Measurements from ENCODE around the gene ADARB2.

- TF ChIP-seq POLR2AphosphoS5 (IDR thresholded peaks at IDR 0.05; ENCODE audit: low read depth, low read length) = no peak
- TF ChIP-seq POLR2A (IDR thresholded peaks at IDR 0.05; ENCODE audit: low read depth, low read length) = no peak
- TF ChIP-seq TAF1 (IDR thresholded peaks at IDR 0.05; ENCODE audit: low read depth, low read length) = no peak
- no peak for TF ChIP-seq PAX5 (IDR thresholded peaks at IDR 0.05; ENCODE audit: insufficient read depth, low read length, severe bottlenecking)
Measured at GRCh38 chr10:1513221-1513620, 224.1 kb downstream of the ADARB2 start.
